HG03097 (cell line): Measurements from ENCODE around the gene CBX7.

Experiments
- ATAC-seq: cut with Tn5 transposase; IDR thresholded peaks from one replicate; pipeline ENCODE4 v1.9.1; 2021; ENCODE audit not compliant: unreplicated experiment, low FRiP score

The CBX7 gene

DNA sequence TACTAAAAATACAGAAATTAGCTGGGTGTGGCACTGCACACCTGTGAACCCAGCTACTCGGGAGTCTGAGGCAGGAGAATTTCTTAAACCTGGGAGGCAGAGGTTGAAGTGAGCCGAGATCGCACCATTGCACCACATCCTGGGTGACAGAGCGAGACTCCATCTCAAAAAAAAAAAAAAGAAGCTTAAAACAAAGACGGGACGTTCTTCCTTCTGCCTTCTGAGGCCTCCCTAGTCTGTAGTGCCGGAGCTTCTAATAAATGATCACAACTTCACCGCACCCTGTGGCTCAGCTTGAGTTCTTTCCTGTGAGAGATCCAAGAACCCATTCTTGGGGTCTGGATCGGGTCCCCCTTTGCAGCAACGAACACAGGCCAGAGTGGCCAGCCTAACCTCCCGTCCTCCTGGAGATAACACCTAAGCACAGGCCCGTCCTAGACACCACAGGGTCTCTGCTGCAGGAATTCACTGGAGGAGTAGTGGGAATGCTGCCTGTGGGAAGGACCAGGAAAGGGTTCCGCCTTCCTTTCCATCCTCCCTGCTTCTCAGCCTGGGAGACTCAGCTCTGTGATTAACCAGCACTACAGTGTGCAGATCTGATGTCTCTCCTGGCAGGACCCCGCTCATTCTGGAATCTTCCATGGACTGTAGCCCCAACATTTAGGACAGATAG is 57.6 kb downstream of the CBX7 start:
- ATAC-seq: no peak

GRCh38 chr22:39092111-39092862 is 60.2 kb downstream of the CBX7 start:
- ATAC-seq: no peak

DNA sequence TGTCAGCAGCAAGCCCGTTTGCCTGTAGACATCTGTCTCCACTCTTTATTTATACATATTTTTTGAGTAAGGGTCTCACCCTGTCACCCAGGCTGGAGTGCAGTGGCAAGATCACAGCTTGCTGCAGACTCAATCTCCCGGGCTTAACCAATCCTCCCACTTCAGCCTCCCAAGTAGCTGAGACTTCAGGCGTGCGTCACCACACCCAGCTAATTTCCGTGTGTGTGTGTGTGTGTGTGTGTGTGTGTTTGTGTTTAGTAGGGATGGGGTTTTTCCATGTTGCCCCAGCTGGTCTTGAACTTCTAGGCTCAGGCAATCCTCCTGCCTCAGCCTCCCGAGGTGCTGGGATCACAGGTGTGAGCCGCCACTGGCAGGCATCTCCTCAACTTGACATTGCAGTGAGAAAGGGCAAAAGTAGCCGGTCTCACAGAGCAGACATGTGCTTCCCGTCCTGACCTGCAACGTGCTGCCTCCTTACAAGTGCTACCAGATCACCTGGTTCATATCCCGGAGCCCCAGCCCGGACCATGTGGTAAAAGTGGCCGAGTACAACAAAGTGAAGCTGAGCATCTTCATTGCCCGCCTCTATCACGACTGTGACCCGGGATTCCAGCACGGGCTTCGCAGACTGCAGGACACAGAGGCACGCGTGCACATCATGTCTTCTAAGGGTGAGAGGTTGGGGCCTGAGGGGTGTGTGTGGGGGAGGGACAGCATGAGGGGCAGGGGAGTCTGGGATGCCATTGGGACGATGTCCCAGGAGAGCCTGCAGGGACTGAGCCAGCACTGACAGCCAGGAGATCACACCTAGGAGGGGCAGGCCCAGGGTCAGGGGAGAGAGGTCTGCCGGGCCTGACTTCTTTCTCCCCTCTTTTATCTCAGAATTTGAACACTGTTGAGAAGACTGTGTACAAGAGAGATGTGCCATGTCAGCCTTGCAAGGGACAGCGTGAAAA is 61.1 kb downstream of the CBX7 start:
- no peak for ATAC-seq

- no peak for ATAC-seq
Measured at GRCh38 chr22:39090426-39091064, 61.9 kb downstream of the CBX7 start.

- no peak for ATAC-seq
Measured at GRCh38 chr22:39089928-39090327, 62.6 kb downstream of the CBX7 start.

DNA sequence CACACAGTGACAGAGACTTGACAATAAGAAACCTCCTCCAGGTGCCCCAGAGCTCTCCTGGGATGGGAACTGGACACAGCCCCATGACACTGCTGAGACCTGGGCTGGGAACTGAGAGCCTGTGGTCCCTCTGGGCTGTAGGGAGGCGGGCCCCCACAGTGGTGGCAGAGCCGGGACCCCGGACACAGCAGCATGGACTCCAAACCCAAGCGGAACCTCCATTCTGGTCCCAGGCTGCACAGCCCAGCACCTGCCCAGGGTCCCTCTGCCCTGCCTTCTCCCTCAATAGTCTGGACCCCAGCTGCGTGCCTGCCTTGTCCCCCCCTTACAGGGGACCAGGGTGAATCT is 63.8 kb downstream of the CBX7 start:
- no peak for ATAC-seq

GRCh38 chr22:39087881-39088684 is 64.4 kb downstream of the CBX7 start:
- no peak for ATAC-seq

DNA sequence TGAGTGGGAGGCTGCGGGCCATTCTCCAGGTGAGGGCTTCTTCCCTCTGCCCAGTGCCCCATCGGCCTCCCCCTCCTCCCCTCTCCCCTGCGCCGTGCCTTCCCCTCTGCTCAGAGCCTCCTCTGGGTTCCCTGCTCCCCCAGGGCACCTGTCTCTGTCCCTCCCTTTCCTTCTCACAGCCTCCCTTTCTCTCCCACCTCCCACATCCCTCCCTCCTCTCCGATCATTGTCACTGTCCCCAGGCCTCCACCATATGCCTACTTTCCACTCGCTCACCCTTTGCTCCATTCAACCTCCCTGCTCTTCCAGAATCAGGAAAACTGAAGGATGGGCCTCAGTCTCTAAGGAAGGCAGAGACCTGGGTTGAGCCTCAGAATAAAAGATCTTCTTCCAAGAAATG is 65.4 kb downstream of the CBX7 start:
- ATAC-seq: no peak

DNA sequence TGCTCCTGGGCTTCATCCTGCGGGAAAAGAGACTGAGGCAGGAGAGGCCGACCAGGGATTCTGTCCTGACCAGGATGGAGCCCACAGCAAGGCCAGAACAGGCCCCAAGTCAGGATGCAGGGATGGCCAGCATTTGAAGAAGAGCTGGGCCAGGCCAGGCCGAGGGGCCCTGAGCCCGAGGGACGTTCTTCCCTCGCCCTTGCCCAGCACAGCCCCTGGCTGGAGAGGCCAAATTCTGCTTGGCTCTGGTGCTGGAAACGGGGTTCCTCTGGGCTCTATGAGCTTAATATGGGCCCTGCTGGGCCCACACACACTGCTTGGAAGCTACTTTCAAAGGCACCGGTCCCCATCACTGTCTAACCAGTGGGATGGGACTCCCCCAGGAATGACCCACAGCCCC is 67.8 kb downstream of the CBX7 start:
- no peak for ATAC-seq

- ATAC-seq: no peak
Measured at GRCh38 chr22:39083212-39084165, 69.0 kb downstream of the CBX7 start.

GRCh38 chr22:39081598-39081997 is 70.9 kb downstream of the CBX7 start:
- no peak for ATAC-seq

DNA sequence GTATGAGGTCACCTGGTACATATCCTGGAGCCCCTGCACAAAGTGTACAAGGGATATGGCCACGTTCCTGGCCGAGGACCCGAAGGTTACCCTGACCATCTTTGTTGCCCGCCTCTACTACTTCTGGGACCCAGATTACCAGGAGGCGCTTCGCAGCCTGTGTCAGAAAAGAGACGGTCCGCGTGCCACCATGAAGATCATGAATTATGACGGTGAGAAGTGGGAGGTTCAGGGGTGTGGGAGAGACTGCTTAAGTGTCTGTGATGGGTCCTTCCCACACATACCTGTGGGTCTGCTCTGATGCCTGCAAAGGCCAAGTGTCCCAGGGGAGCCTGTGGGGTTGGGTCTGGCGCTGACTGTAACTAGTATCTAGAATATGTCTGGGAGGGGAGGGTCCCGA is 71.5 kb downstream of the CBX7 start:
- ATAC-seq: no peak
